Endothelial cell of umbilical vein (primary cell): Measurements from ENCODE around the gene GADD45G. TPM values are rescaled to one million over a fixed set of nuclear protein-coding genes. Genes with fewer than 3 reads are reported as not detected.

Experiments used
- BruUV-seq: library from RNA; stranded (reverse); fragments of 400-500 nt; replicated peaks from 2 replicates; lab custom pipeline; 2021; lab: Mats Ljungman, UMichigan
- CTCF ChIA-PET: fragments of 300-600, 350-600 bp; sonication (Branson Sonifier 250); formaldehyde crosslinking; loops from one replicate; lab custom pipeline; 2021; ENCODE audit warnings: antibody characterized with exemption, inconsistent platforms; lab: Charles Lee
- POLR2A ChIA-PET: fragments of 300-600, 350-600 bp; sonication (Branson Sonifier 250); formaldehyde crosslinking; loops from one replicate; lab custom pipeline; 2021; ENCODE audit warnings: antibody characterized with exemption, inconsistent platforms; lab: Charles Lee
- DNase-seq: peaks from one replicate; pipeline ENCODE4 v3.0.0-alpha.2; 2011; ENCODE audit warnings: low read depth, low spot score
- FAIRE-seq: peaks from 2 replicates; lab custom pipeline; 2011; peaks lifted over from hg19 to GRCh38; lab: Jason Lieb, UNC
- H2AFZ ChIP-seq: 2 replicates; pipeline ENCODE4 v1.6.0; 2012; ENCODE audit warnings: low read depth, low read length, control low read depth, inconsistent platforms
- H3K27ac ChIP-seq: 2 replicates; pipeline ENCODE4 v1.5.1; 2011; ENCODE audit warnings: low read depth, mild to moderate bottlenecking, control low read depth, low read length, moderate library complexity; ENCODE audit not compliant: insufficient read depth
- H3K27me3 ChIP-seq, 2 experiments: 2 replicates each; pipeline versions ENCODE4 v1.6.0 to v1.6.1; 2011; ENCODE audit warnings: low read length in 2 of 2, mixed read lengths in 1 of 2; ENCODE audit not compliant: control insufficient read depth in 2 of 2, insufficient read depth in 2 of 2
- H3K36me3 ChIP-seq, 2 experiments: 2 replicates in 1 of 2; 3 replicates in 1 of 2; pipeline ENCODE4 v1.5.1; 2011; ENCODE audit warnings: low read length in 2 of 2, mild to moderate bottlenecking in 1 of 2, moderate library complexity in 1 of 2; ENCODE audit not compliant: control insufficient read depth in 2 of 2, insufficient read depth in 2 of 2; ENCODE audit errors: extremely low read depth in 1 of 2
- H3K4me1 ChIP-seq: 3 replicates; pipeline ENCODE4 v1.5.1; 2011; ENCODE audit warnings: mild to moderate bottlenecking, low read length; ENCODE audit not compliant: control insufficient read depth, insufficient read depth; ENCODE audit errors: extremely low read depth
- H3K4me2 ChIP-seq: 2 replicates; pipeline ENCODE4 v1.6.1; 2011; ENCODE audit warnings: low read length, control low read depth, mixed read lengths; ENCODE audit not compliant: insufficient read depth
- H3K4me3 ChIP-seq, 3 experiments: fragments of 200-600 bp in 1 of 3; sonication (generic), shearing (Covaris generic) in 1 of 3; replicated peaks in 1 of 3; 2 replicates each; pipeline ENCODE4 v1.5.1; 2011 to 2016; ENCODE audit warnings: control low read depth in 3 of 3, low read length in 3 of 3, mild to moderate bottlenecking in 2 of 3, inconsistent platforms in 1 of 3, low read depth in 1 of 3, moderate library complexity in 1 of 3; ENCODE audit not compliant: insufficient read depth in 1 of 3
- H3K79me2 ChIP-seq: 2 replicates; pipeline ENCODE4 v1.6.0; 2012; ENCODE audit warnings: low read length, inconsistent platforms; ENCODE audit not compliant: control insufficient read depth, insufficient read depth
- H3K9ac ChIP-seq: replicated peaks from 2 replicates; pipeline ENCODE3; 2011; ENCODE audit warnings: low read length, control low read depth; ENCODE audit not compliant: insufficient read depth; ENCODE audit errors: extremely low read depth
- H3K9me1 ChIP-seq: replicated peaks from 3 replicates; pipeline ENCODE4 v1.6.0; 2011; ENCODE audit warnings: mild to moderate bottlenecking, low read length; ENCODE audit not compliant: control insufficient read depth, insufficient read depth; ENCODE audit errors: extremely low read depth
- H3K9me3 ChIP-seq: replicated peaks from 2 replicates; pipeline ENCODE4 v1.5.1; 2012; ENCODE audit warnings: low read length, inconsistent platforms; ENCODE audit not compliant: control insufficient read depth, insufficient read depth
- H4K20me1 ChIP-seq: replicated peaks from 2 replicates; pipeline ENCODE3; 2011; ENCODE audit warnings: mild to moderate bottlenecking, low read length; ENCODE audit not compliant: control insufficient read depth, insufficient read depth; ENCODE audit errors: extremely low read depth
- EZH2 ChIP-seq: IDR thresholded peaks from 2 replicates; pipeline ENCODE4 v1.6.1; 2012; ENCODE audit warnings: borderline replicate concordance, low read depth, mild to moderate bottlenecking, moderate library complexity, low read length, inconsistent platforms; ENCODE audit not compliant: severe bottlenecking
- GATA2 ChIP-seq: IDR thresholded peaks from 2 replicates; pipeline ENCODE4 v1.7.0; 2011; ENCODE audit warnings: low read depth, mild to moderate bottlenecking, moderate library complexity, mixed read lengths, low read length; ENCODE audit not compliant: insufficient read length, insufficient read depth
- JUN ChIP-seq: IDR thresholded peaks from 2 replicates; pipeline ENCODE4 v1.6.1; 2011; ENCODE audit warnings: borderline replicate concordance, low read depth; ENCODE audit not compliant: insufficient read length, insufficient read depth
- MYC ChIP-seq: IDR thresholded peaks from one replicate; pipeline ENCODE4 v1.6.1; 2011; ENCODE audit warnings: mild to moderate bottlenecking, low read depth, low read length
- POLR2A ChIP-seq: IDR thresholded peaks from 2 replicates; pipeline ENCODE4 v1.6.1; 2012; ENCODE audit warnings: low read depth, mild to moderate bottlenecking, control low read depth, low read length
- POLR2AphosphoS5 ChIP-seq: IDR thresholded peaks from 2 replicates; pipeline ENCODE4 v1.6.1; 2012; ENCODE audit warnings: low read depth, mild to moderate bottlenecking, control low read depth, low read length, moderate library complexity; ENCODE audit not compliant: insufficient read depth
- dilution Hi-C: fragments of 300-500 bp; cut with MboI; formaldehyde crosslinking; loops from one replicate; pipeline ENCODE4 v1.15.0; 2019; ENCODE audit warnings: low sequenced_read_pairs; ENCODE audit not compliant: extremely low pct_ligation_motif_present
- intact Hi-C: fragments of 100-400 bp; cut with micrococcal nuclease; formaldehyde crosslinking; loops from one replicate; pipeline ENCODE4 v1.10.0; 2022
- polyA plus RNA-seq, 4 experiments: library from polyadenylated mRNA; depleted of rRNA in 3 of 4; stranded (reverse) in 3 of 4; unstranded in 1 of 4; fragments of >200 nt; gene quantifications; 2 replicates each; pipeline versions ENCODE4 v1.2.1 to v1.2.3, GENCODE V29; 2011 to 2012; ENCODE audit warnings: missing spikeins in 1 of 4
- total RNA-seq: library from RNA; stranded (reverse); gene quantifications from 2 replicates; pipeline ENCODE4 v1.2.3, GENCODE V29; 2021
- TF ChIP-seq, protein P1 (sequence below), 2 donors: IDR thresholded peaks; 1 replicate in 1 of 2; 2 replicates in 1 of 2; pipeline ENCODE4 v1.5.1; 2011; ENCODE audit warnings: low read length in 2 of 2, mild to moderate bottlenecking in 2 of 2, moderate library complexity in 2 of 2, control low read depth in 1 of 2, inconsistent platforms in 1 of 2, low read depth in 1 of 2; ENCODE audit not compliant: insufficient read depth in 1 of 2; ENCODE audit errors: extremely low read depth in 1 of 2

GADD45G gene
- total and polyA plus RNA-seq, 2 donors (not counting 3 experiments of a cell fraction or from before 2014, with no cell fraction given), result 0.44 to 0.64 TPM

- no peak overlapping the region for H3K4me3 ChIP-seq
- no peaks in the 10 kb centered on the region for H3K9me1 ChIP-seq
- no peak overlapping the region for H3K27ac ChIP-seq
- H3K79me2 ChIP-seq, result no peaks in the 10 kb centered on the region
- peaks cover 2% of the 10 kb centered on the region in 2 experiments for H3K27me3 ChIP-seq
- no peaks in the 10 kb centered on the region for H3K36me3 ChIP-seq
- H4K20me1 ChIP-seq, result no peaks in the 10 kb centered on the region
- FAIRE-seq (no peak), DNase-seq (no peak)
- H3K9ac ChIP-seq, result no peak overlapping the region
- no TSS peak for BruUV-seq
- dilution Hi-C loops (no loop called here), intact Hi-C loops (loop anchor here (5.0 kb wide), 1 partner anchor 1047 kb away; the partner anchor contains the start of gene DIRAS2)
- no peak for TF ChIP-seq POLR2A
- TF ChIP-seq EZH2, result no peak
- TF ChIP-seq POLR2AphosphoS5, result no peak
- no peaks in the 10 kb centered on the region for H3K9me3 ChIP-seq
- H2AFZ ChIP-seq, result no peak overlapping the region
- H3K4me2 ChIP-seq, result no peak overlapping the region
- H3K4me1 ChIP-seq, result no peaks in the 10 kb centered on the region
- ChIA-PET CTCF (interaction anchor here (1.0 to 1.2 kb wide), 3 partner anchors 8 to 507 kb away, joined by 4 to 8 read pairs (median 4); no protein-coding TSS in a partner anchor), POLR2A (no interaction called here)
Measured at GRCh38 chr9:89594811-89595550, 9.8 kb upstream of the GADD45G start.

DNA sequence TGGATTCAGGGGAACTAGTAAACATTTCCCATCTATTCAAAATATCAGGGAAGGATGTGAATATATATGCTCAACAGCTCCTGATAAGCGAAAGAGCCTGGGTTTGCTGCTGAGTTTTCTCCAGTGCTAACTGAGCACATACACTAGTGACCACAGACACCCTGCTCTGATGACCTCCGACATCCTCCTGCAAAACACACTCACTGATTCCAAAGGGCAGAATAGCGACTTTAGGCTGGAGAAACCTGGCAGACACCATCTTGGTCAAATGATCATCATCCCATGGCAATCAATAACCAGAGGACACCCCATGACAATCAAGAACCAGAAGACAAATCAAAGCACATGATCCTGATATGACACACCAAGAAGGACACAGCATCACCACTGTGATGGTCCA is 9.2 kb upstream of the GADD45G start:
- DNase-seq (no peak), FAIRE-seq (no peak)
- Histone ChIP-seq H3K27ac (no peak overlapping the region), H2AFZ (no peak overlapping the region), H3K79me2 (no peaks in the 10 kb centered on the region), H3K9me1 (no peaks in the 10 kb centered on the region), H3K36me3 (no peaks in the 10 kb centered on the region), H3K9ac (no peak overlapping the region), H3K4me2 (no peak overlapping the region), H3K27me3 (peaks cover 2 to 5% of the 10 kb centered on the region in 2 experiments), H3K9me3 (no peaks in the 10 kb centered on the region), H3K4me1 (no peaks in the 10 kb centered on the region), H3K4me3 (no peak overlapping the region), H4K20me1 (no peaks in the 10 kb centered on the region)
- dilution Hi-C loops (no loop called here), intact Hi-C loops (loop anchor here (5.0 kb wide), 1 partner anchor 1047 kb away; the partner anchor contains the start of gene DIRAS2)
- BruUV-seq, result no TSS peak
- ChIA-PET POLR2A (no interaction called here), CTCF (interaction anchor here (1.0 to 3.0 kb wide), 3 partner anchors 7 to 508 kb away, joined by 4 to 249 read pairs (median 8); no protein-coding TSS in a partner anchor)
- TF ChIP-seq JUN (no peak), POLR2AphosphoS5 (no peak), MYC (no peak), POLR2A (no peak), GATA2 (no peak), EZH2 (no peak)
- TF ChIP-seq, protein P1, sequence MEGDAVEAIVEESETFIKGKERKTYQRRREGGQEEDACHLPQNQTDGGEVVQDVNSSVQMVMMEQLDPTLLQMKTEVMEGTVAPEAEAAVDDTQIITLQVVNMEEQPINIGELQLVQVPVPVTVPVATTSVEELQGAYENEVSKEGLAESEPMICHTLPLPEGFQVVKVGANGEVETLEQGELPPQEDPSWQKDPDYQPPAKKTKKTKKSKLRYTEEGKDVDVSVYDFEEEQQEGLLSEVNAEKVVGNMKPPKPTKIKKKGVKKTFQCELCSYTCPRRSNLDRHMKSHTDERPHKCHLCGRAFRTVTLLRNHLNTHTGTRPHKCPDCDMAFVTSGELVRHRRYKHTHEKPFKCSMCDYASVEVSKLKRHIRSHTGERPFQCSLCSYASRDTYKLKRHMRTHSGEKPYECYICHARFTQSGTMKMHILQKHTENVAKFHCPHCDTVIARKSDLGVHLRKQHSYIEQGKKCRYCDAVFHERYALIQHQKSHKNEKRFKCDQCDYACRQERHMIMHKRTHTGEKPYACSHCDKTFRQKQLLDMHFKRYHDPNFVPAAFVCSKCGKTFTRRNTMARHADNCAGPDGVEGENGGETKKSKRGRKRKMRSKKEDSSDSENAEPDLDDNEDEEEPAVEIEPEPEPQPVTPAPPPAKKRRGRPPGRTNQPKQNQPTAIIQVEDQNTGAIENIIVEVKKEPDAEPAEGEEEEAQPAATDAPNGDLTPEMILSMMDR (IDR thresholded peaks at IDR 0.05; ENCODE audit: extremely low read depth in 1 of 2, insufficient read depth in 1 of 2, low read depth in 1 of 2, low read length in 2 of 2), result no peak
